ENCODE data around the gene HERC5.
A peak's percentile ranks its signal among the peaks of the same experiment; 100 is the strongest.
"Not testable (repeated sequence)": the region's sequence is repeated elsewhere in the genome, so short reads cannot be mapped to it uniquely, and the experiment has no call there.

Gene HERC5

GRCh38 chr4:88456670-88457306 is at the start of gene HERC5:
HERC5 (plus strand) TSS chr4:88457119; CDS start chr4:88457270, 151 bp downstream.
- peak; percentile 96 for DNase-seq

DNA sequence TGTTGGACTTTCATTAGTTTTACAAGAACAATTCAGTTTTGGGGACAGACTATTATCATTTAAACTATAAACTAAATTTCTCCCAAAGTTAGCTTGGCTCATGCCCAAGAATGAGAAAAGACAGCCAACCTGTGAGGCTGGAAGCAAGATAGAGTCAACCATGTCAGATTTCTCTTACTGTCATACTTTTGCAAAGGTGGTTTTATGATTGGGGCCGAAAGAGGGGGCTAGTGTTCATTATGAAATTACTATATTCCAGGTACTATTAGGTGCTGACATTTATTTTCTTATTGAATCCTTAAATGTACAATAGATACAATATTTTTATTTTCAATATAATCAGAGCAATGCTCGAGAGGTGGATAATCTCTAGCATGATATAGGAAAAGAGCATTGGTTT is 47.7 kb upstream of the HERC5 start:
- DNase-seq: no peak

DNA sequence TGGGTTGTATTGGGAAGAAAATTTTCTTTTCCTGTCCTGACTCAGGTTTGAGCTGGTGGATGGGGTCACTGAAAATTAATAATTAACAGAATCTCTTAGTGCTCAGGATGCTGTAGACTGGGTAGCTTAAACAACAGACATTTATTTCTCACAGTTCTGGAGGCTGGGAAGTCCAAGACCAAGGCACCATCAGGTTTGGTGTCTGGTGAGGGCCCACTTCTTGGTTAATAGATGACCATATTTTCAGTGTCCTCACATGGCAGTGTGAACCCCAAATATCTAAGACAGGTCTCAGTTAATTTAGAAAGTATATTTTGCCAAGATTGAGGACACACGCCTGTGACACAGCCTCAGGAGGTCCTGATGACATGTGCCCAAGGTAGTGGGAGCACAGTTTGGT is 47.1 kb upstream of the HERC5 start:
- no peak for DNase-seq

- no peak for DNase-seq
These were observed 45.3 kb upstream of the HERC5 start for GRCh38 chr4:88411491-88412096.

DNA sequence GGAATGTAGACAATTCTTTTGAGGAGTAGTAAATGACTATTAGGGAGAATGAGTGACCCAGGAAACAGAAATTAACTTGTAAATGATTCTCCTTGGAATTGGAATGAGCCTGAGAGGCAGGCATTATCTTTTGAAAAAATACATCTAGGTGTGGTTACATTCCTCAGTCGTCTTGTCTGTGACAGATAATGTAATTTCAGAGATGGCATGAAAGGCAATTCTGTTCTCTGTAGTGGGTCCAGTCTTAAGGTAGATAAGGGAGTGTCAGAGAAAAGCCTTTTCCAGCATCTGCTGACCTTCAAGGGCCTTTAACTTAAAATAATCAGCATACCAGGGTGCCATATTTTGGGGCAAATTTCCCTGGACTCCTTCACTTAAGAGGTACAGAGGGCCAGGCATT is 43.1 kb upstream of the HERC5 start:
- no peak for DNase-seq

- no peak for DNase-seq
These were observed 42.2 kb upstream of the HERC5 start for GRCh38 chr4:88414755-88415154.

DNA sequence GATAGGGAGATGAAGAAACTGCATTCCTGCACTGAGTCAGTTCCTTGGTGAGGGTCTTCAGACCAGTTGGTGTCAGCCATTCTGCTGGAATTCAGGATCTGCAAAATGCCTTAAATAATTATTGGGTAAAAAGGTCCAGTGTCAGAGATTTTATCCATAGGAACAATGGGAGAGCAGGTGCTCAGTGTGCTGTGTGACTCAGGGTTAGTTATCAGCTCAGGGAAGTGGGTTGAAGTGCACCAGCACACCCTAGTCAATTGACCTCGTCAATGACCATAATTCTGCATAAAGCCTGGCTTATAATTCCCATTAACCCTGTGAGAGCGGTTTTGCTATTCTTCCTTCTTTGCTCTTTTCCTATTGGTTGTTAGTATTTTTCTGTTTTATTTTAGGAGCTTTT is 40.9 kb upstream of the HERC5 start:
- no peak for DNase-seq

DNA sequence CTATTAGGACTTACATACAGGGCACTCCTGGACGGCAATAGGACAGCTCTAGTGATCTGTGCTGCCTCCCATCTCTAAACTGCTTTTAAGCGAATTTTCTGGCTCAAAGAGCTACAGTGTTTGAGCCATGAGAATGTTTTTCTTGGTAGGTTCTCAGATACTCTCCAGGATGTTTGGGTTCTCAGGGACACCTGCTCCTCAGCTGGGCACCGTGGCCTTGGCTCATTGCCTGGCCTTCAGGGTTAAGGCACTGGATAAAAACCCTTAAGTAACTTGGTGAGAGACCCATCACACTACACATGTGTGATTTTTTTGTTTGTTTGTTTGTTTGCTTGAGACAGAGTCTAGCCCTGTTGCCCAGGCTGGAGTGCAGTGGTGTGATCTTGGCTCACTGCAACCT is 38.5 kb upstream of the HERC5 start:
- no peak for DNase-seq

DNA sequence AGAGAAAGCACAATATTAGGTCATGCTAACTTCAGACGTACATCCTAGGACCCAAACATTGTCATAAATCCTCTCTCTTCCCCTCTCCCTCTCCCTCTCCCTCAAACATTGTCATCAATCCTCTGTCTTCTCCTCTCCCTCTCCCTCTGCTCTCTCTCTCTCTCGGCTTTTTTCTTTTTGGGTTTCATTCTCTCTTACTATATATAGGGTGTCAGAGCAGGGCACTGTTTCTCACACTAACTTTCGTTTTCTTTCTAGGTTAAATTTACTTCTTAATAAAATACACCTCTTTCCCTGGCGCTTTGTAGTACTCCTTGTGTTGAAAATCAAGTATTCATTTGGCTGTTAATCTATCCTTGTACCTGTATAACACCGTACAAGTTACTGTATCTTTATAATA is 37.0 kb upstream of the HERC5 start:
- no peak for DNase-seq

DNA sequence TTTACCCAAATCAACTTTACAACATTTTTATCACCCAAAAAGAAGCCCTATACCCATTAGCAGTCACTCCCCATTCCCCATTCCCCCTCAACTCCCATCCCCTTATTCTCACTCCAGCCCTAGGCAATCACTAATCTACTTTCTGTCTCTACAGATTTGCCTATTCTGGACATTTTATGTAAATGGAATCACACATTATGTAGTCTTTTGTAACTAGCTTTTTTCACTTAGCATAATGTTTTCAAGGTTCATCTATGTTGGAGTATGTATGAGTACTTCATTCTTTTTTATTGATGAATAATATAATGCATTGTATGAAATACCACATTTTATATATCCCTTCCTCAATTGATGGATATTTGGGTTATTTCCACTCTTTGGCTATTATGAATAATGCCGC is 36.1 kb upstream of the HERC5 start:
- DNase-seq: no peak

GRCh38 chr4:88422403-88422802 is 34.5 kb upstream of the HERC5 start:
- DNase-seq: no peak

- no peak for DNase-seq
These were observed 27.5 kb upstream of the HERC5 start for GRCh38 chr4:88429401-88429800.

DNA sequence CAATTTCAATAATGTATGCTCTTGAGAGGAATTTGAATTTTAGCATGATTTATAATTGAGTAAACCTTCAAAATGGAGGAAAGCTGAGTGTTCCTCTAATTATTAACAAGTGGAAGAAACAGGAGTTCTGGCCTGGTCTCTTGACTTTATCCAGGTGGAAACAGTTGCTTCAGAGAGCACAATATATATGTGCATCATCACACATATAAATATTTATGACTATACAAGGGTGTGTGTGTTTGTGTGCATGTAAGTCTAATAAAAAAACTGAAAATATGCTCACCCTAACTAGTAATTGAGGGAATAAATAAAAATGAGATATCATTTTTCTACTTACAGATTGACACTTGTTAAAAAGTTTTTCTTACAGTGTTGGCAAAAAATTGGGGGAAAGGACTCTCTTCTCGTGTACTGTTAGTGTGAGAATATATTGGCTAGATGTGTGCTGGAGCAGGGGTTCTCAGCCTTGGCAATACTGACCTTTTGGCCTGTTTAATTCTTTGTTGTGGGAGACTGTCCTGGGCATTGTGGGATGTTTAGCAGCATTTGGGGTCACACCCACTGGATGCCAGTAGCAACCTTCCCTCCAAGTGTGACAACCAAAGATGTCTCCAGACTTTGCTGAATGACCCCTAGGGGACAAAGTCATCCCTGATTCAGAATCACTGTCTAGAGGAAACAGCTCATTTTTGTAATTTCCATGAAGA is 20.8 kb upstream of the HERC5 start:
- DNase-seq: no peak

GRCh38 chr4:88437873-88438272 is 19.0 kb upstream of the HERC5 start:
- not testable (repeated sequence) for DNase-seq

DNA sequence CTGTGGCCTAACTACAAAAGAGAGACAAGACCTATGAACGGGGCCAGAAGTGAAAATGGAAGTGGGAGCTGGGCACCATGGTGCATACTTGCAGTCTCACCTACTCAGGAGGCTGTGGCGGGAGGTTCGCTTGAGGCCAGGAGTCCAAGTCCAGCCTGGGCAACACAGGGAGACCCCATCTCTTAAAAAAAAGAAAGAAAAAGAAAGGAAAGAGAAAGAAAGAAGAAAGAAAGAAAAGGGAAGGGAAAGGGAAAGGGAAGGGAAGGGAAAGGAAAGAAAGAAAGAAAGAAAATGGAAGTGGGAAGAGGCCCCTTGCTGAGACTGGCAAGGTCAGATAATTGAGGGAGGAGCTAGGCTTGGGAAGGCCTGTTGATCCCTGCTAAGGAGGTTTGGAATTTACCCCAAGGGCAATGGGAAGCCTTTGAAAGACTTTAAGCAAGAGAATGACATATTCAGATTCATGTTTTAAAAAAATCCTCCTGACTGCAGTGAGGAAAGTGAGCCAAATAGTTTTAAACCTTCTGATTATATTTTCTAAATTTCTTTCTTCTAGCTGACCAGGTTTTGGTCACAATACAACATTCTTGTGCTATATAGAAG is 17.7 kb upstream of the HERC5 start:
- DNase-seq: no peak

DNA sequence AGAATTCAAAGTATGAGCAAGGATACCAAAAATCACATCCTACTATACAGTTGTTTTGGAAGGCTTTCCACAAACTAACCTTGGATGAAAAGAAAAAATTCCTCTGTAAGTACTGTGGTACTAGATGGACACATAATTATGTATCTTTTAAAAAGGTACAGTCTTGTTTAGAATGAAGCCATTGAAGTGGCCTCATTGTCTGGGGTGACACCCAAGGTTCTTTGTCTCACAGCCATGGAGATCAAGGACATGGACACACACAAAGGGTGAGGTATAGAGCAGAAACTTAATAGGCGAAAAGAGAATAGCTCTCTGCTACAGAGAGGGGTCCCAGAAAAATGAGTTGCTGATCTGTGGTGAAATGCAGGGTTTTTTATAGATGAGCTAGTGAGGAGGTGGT is 16.8 kb upstream of the HERC5 start:
- no peak for DNase-seq

DNA sequence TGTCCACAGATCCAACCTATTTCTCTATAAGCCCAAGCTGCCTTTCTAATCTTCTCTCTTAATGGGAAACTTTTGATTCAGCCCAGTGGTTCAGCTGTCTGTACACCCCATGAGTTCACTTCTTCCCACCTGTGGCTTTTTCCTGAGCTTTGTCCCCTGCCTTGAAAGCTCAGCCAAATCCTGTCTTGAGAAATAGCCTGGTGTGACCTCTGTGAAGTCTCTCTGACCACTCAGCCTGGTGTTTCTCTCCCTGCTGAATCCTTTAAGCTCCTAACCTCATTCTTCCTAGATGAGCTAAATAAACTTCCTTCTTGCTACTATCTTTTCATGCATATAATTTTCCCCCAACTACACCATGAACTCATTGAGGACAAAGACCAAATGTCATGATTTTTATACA is 15.2 kb upstream of the HERC5 start:
- DNase-seq: no peak

GRCh38 chr4:88442689-88443191 is 14.2 kb upstream of the HERC5 start:
- DNase-seq: no peak

GRCh38 chr4:88443486-88443885 is 13.4 kb upstream of the HERC5 start:
- no peak for DNase-seq

- no peak for DNase-seq
These were observed 11.7 kb upstream of the HERC5 start for GRCh38 chr4:88445252-88445651.

GRCh38 chr4:88446124-88446523 is 10.8 kb upstream of the HERC5 start:
- no peak for DNase-seq

DNA sequence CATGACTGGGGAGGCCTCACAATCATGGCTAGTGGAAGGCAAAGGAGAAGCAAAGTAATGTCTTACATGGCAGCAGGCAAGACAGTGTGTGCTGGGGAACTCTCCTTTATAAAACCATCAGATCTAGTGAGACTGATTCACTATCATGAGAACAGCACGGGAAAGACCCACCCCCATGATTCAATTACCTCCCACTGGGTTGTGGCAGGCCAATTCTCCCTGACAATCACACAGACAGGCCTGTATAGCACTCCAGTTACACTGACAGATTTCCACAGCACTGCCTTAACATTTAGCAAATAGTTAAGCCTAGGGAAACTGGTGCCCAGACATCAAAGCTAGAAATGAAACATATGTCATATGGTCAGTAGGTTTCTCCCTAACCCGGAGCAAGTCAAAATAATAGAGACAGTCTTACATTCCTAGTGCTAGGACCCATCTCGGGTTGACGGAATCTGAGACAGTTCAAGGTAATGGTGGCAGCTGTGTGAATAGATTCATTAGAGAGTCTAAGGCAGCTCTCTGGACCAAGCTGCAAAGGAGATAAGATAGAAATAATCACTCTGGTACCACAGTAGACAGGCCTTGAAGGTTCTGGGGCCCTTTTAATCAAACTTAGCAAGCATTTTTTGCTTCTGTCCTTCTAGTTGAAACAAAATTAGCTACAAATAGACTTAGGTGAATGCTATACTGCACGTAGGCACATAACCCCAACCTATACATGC is 9.4 kb upstream of the HERC5 start:
- no peak for DNase-seq

GRCh38 chr4:88448211-88448765 is 8.6 kb upstream of the HERC5 start:
- not testable (repeated sequence) for DNase-seq

All from CD4-positive, alpha-beta T cell treated with Interleukin-17A for 1 hour (primary cell).